Endothelial cell (in vitro differentiated cells): ENCODE measurements around the gene PLG. TPM values are rescaled to one million over a fixed set of nuclear protein-coding genes. Genes with fewer than 3 reads are reported as not detected.
"Not testable (repeated sequence)": the region's sequence is repeated elsewhere in the genome, so short reads cannot be mapped to it uniquely, and the experiment has no call there.

ENCODE experiments used
- DNase-seq: peaks from one replicate; pipeline ENCODE4 v3.0.0; 2021; ENCODE audit warnings: low spot score
- H3K27ac Mint-ChIP-seq: one replicate; pipeline ENCODE4 v1.8.0; 2021; ENCODE audit warnings: mixed read lengths, inconsistent platforms; ENCODE audit not compliant: unreplicated experiment
- H3K27me3 Mint-ChIP-seq: one replicate; pipeline ENCODE4 v1.8.0; 2021; ENCODE audit warnings: mild to moderate bottlenecking, moderate library complexity, mixed read lengths, inconsistent platforms; ENCODE audit not compliant: unreplicated experiment
- H3K36me3 Mint-ChIP-seq: one replicate; pipeline ENCODE4 v1.8.0; 2021; ENCODE audit warnings: mild to moderate bottlenecking, low read depth, mixed read lengths, inconsistent platforms; ENCODE audit not compliant: unreplicated experiment
- H3K4me1 Mint-ChIP-seq: one replicate; pipeline ENCODE4 v1.8.0; 2021; ENCODE audit warnings: mild to moderate bottlenecking, mixed read lengths, inconsistent platforms; ENCODE audit not compliant: unreplicated experiment
- H3K4me3 Mint-ChIP-seq: one replicate; pipeline ENCODE4 v1.8.0; 2021; ENCODE audit warnings: mild to moderate bottlenecking, mixed read lengths, inconsistent platforms; ENCODE audit not compliant: unreplicated experiment
- H3K9me3 Mint-ChIP-seq: one replicate; pipeline ENCODE4 v1.8.0; 2021; ENCODE audit warnings: mixed read lengths, inconsistent platforms; ENCODE audit not compliant: unreplicated experiment
- total RNA-seq: library from RNA; stranded (reverse); fragmentation: NEBNext Ultra II Directional; extraction: Animal tissue kit (Norgen Biotek cat#: 25700); gene quantifications from one replicate; pipeline ENCODE4 v1.2.1, GENCODE V29; 2021; ENCODE audit not compliant: unreplicated experiment
- TF ChIP-seq, protein P1 (sequence below): fragments of 200-600 bp; sonication (generic); IDR thresholded peaks from one replicate; pipeline ENCODE4 v1.5.0; 2021; ENCODE audit warnings: antibody characterized with exemption; ENCODE audit not compliant: unreplicated experiment

Gene PLG
- total RNA-seq, 1 donor from 2014 or later: not detected

DNA sequence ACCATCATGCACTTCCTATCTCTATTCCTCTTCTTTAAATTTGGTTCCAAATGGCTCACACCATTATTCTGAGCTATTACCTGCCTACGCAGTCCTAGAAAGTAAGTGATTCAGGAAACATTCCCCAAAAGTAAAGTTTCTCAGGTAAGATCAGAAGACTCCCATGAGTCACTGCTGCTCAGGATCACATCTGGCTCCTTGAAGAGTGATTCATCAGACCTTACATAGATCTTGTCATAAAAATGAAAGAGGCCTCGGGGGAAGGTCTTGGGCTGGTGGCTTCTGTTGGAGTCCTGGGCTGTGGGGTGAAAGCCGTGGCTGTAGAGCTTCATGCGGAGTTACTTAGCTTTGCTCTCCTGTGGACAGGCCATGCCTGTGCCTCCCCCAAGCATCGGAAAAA lies 35.9 kb downstream of the PLG start:
- TF ChIP-seq, protein P1, sequence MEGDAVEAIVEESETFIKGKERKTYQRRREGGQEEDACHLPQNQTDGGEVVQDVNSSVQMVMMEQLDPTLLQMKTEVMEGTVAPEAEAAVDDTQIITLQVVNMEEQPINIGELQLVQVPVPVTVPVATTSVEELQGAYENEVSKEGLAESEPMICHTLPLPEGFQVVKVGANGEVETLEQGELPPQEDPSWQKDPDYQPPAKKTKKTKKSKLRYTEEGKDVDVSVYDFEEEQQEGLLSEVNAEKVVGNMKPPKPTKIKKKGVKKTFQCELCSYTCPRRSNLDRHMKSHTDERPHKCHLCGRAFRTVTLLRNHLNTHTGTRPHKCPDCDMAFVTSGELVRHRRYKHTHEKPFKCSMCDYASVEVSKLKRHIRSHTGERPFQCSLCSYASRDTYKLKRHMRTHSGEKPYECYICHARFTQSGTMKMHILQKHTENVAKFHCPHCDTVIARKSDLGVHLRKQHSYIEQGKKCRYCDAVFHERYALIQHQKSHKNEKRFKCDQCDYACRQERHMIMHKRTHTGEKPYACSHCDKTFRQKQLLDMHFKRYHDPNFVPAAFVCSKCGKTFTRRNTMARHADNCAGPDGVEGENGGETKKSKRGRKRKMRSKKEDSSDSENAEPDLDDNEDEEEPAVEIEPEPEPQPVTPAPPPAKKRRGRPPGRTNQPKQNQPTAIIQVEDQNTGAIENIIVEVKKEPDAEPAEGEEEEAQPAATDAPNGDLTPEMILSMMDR: no peak
- Mint-ChIP-seq H3K4me1 (no peaks in the 10 kb centered on the region), H3K27ac (no peak overlapping the region), H3K4me3 (no peak overlapping the region), H3K36me3 (no peaks in the 10 kb centered on the region), H3K27me3 (peaks cover 3% of the 10 kb centered on the region), H3K9me3 (no peaks in the 10 kb centered on the region)
- DNase-seq: no peak

DNA sequence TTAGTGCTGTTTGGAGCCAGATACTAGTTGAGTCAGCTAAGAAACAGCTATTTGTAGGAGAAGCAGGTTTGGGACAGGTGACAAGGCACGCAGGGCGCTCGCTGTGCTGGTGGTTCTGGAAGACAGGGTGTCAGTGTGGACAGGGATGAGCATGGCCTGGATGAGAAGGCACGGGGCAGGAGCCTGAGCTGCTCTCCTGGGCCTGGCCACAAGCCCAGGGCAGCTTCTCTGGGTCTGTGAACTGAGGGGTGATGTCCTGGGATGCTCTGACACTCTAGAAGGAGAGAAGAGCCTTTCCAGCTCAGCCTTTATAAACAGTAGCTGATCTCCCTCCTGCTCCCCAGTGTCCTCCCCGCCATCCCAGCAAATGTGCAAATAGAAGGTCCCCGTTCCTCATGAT lies 37.9 kb downstream of the PLG start:
- no peak overlapping the region for H3K27ac Mint-ChIP-seq
- H3K4me3 Mint-ChIP-seq: no peak overlapping the region
- no peaks in the 10 kb centered on the region for H3K9me3 Mint-ChIP-seq
- H3K4me1 Mint-ChIP-seq: no peaks in the 10 kb centered on the region
- TF ChIP-seq, protein P1: no peak
- no peaks in the 10 kb centered on the region for H3K36me3 Mint-ChIP-seq
- peaks cover 3% of the 10 kb centered on the region for H3K27me3 Mint-ChIP-seq
- no peak for DNase-seq

DNA sequence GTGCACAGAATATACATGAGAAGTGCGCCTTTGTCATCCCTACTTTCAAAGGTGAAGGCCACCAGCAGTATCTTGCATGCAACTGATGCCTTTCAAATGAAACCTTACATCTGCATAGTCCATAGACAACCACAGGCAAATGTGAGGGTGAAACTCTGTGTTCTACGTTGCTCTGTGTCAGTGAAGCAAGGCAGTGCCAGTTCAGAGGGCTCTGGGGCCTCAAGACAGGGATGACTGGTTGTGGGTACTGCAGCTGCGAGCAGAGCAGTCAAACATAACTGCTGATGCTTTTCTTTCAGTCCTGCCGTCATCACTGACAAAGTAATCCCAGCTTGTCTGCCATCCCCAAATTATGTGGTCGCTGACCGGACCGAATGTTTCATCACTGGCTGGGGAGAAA lies 39.0 kb downstream of the PLG start:
- not testable (repeated sequence) for H3K36me3 Mint-ChIP-seq, H3K4me1 Mint-ChIP-seq, H3K4me3 Mint-ChIP-seq, DNase-seq, H3K9me3 Mint-ChIP-seq, H3K27ac Mint-ChIP-seq, H3K27me3 Mint-ChIP-seq

DNA sequence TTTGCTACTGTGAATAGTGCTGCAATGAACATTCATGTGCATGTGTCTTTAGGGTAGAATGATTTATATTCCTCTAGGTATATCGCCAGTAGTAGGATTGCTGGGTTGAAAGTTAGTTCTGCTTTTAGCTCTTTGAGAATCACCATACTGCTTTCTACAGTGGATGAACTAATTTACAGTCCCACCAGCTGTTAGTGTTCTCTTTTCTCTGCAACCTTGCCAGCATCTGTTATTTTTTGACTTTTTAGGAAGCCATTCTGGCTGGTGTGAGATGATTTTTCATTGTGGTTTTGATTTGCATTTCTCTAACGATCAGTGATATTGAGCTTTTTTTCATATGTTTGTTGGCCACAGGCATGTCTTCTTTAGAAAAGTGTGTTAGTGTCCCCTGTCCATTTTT lies 40.0 kb downstream of the PLG start:
- Mint-ChIP-seq H3K27me3 (peaks cover 3% of the 10 kb centered on the region), H3K4me3 (no peak overlapping the region), H3K36me3 (no peaks in the 10 kb centered on the region), H3K4me1 (no peaks in the 10 kb centered on the region), H3K27ac (no peak overlapping the region), H3K9me3 (no peaks in the 10 kb centered on the region)
- DNase-seq: no peak
- TF ChIP-seq, protein P1: no peak

DNA sequence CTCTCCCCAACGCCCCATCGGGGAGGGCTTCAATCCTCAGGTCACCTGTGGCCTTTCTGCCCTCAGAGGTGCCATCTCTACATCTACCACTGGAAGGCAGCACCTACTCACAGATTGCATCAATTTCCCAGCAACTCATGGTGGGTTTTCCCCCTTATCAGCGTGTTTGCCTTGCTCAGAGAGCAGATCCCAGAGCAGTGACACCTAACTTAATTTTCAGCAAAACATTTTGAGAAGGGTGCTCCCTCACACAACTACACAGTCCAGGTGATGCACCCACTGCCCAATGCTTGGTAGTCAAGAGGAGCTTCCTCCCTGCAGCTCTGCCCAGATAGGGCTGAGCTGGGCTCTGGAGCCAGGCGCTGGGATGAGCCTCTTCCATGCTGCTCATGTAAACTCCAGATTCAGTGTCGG lies 48.2 kb downstream of the PLG start:
- H3K36me3 Mint-ChIP-seq: no peaks in the 10 kb centered on the region
- no peak overlapping the region for H3K27ac Mint-ChIP-seq
- no peaks in the 10 kb centered on the region for H3K4me1 Mint-ChIP-seq
- H3K9me3 Mint-ChIP-seq: no peaks in the 10 kb centered on the region
- no peaks in the 10 kb centered on the region for H3K27me3 Mint-ChIP-seq
- DNase-seq: peak; percentile 57
- H3K4me3 Mint-ChIP-seq: no peak overlapping the region
- TF ChIP-seq, protein P1: peak; percentile 53

DNA sequence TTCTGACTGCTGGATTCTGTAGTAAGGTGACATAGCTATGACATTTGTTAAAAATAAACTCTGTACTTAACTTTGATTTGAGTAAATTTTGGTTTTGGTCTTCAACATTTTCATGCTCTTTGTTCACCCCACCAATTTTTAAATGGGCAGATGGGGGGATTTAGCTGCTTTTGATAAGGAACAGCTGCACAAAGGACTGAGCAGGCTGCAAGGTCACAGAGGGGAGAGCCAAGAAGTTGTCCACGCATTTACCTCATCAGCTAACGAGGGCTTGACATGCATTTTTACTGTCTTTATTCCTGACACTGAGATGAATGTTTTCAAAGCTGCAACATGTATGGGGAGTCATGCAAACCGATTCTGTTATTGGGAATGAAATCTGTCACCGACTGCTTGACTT lies 51.2 kb downstream of the PLG start:
- H3K9me3 Mint-ChIP-seq, H3K4me3 Mint-ChIP-seq, H3K27me3 Mint-ChIP-seq, H3K4me1 Mint-ChIP-seq, H3K27ac Mint-ChIP-seq, DNase-seq, H3K36me3 Mint-ChIP-seq: not testable (repeated sequence)
